ENCODE data around the gene BDH1.
"Not testable (repeated sequence)": the region's sequence is repeated elsewhere in the genome, so short reads cannot be mapped to it uniquely, and the experiment has no call there.

BDH1 gene

DNA sequence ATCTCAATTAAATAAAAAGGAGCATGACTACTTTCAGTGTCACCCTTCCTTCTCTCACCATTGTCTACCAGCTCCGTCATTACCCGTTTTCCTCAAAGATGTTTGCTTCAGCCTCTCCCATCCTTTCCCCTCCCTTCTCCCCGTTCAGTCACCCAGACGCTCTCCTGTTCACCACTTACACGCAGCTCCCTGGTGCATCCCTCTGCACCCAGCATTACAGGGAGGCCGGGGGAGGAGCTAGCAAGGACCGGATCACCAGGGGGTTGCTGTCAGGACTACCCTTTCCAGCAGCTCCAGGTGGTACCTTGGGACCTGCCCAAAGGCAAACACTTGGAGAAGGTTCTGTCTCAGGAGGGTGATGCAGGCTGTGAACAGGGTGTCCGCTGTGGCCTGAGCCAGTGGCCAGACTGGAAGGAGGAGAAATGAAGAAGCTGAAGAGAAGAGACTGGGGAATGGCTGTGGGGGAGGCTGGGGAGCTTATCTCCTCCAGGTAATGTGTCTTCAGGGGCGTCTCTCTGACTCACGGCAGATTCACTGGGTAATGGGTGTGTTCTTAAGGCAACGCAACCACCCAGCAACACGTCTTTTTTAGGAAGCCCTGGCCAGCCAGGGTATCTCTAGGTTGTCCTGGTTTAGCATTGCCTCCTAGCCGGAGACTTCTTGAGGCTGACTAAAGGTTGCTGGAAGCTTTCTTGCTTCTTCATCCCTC lies 21.8 kb upstream of the BDH1 start:
- H3K4me3 ChIP-seq (ENCODE audit: low read length) = no peak overlapping the region
- H2AFZ ChIP-seq (ENCODE audit: low read depth, low read length) = no peak overlapping the region
- H3K9me3 ChIP-seq (ENCODE audit: insufficient read depth, low read length) = no peaks in the 10 kb centered on the region
- H3K9ac ChIP-seq (ENCODE audit: low read length) = no peak overlapping the region
- no peaks in the 10 kb centered on the region for H3K79me2 ChIP-seq (ENCODE audit: low read length)
- H3K27me3 ChIP-seq (ENCODE audit: low read depth, low read length) = no peaks in the 10 kb centered on the region; the same call in 1 of the 2 replicates
- H3K27ac ChIP-seq (ENCODE audit: low read length) = no peak overlapping the region
- H3K4me2 ChIP-seq (ENCODE audit: low read length) = no peak overlapping the region
- no peak for TF ChIP-seq EZH2phosphoT487 (IDR thresholded peaks at IDR 0.05; ENCODE audit: low read depth)
- TF ChIP-seq, protein P1, sequence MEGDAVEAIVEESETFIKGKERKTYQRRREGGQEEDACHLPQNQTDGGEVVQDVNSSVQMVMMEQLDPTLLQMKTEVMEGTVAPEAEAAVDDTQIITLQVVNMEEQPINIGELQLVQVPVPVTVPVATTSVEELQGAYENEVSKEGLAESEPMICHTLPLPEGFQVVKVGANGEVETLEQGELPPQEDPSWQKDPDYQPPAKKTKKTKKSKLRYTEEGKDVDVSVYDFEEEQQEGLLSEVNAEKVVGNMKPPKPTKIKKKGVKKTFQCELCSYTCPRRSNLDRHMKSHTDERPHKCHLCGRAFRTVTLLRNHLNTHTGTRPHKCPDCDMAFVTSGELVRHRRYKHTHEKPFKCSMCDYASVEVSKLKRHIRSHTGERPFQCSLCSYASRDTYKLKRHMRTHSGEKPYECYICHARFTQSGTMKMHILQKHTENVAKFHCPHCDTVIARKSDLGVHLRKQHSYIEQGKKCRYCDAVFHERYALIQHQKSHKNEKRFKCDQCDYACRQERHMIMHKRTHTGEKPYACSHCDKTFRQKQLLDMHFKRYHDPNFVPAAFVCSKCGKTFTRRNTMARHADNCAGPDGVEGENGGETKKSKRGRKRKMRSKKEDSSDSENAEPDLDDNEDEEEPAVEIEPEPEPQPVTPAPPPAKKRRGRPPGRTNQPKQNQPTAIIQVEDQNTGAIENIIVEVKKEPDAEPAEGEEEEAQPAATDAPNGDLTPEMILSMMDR (IDR thresholded peaks at IDR 0.05; ENCODE audit: low read depth, low read length) = no peak
- H3K36me3 ChIP-seq (replicated peaks; ENCODE audit: low read depth, low read length) = no peaks in the 10 kb centered on the region
- H3K4me1 ChIP-seq (ENCODE audit: low read length) = no peaks in the 10 kb centered on the region
- H4K20me1 ChIP-seq (ENCODE audit: insufficient read depth, low read length) = no peaks in the 10 kb centered on the region

DNA sequence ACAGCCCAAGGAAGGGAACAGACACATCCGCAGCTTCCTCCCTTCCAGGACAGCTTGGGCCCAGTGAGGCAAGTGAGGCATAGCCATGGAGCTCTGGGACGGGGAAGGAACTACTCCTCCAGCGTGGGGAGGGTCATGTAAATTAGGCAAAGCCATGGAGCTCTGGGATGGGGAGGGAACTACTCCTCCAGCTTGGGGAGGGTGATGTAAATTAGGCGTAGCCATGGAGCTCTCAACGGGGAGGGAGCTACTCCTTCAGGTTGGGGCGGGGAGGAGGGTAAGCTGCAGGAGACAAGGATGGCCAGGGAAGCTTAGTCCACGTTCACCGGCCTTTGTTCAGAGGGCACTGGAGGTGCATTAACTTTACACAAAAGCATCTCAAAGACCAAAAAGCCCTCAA lies 21.1 kb upstream of the BDH1 start:
- Histone ChIP-seq H3K9ac (ENCODE audit: low read length) (no peak overlapping the region), H3K79me2 (ENCODE audit: low read length) (no peaks in the 10 kb centered on the region), H3K4me1 (ENCODE audit: low read length) (no peaks in the 10 kb centered on the region), H3K4me2 (ENCODE audit: low read length) (no peak overlapping the region), H4K20me1 (ENCODE audit: insufficient read depth, low read length) (no peaks in the 10 kb centered on the region), H3K9me3 (ENCODE audit: insufficient read depth, low read length) (no peaks in the 10 kb centered on the region), H3K36me3 (replicated peaks; ENCODE audit: low read depth, low read length) (no peaks in the 10 kb centered on the region), H2AFZ (ENCODE audit: low read depth, low read length) (no peak overlapping the region), H3K27ac (ENCODE audit: low read length) (no peak overlapping the region), H3K27me3 (ENCODE audit: low read depth, low read length) (no peaks in the 10 kb centered on the region; the same call in 1 of the 2 replicates), H3K4me3 (ENCODE audit: low read length) (no peak overlapping the region)
- TF ChIP-seq EZH2phosphoT487 (IDR thresholded peaks at IDR 0.05; ENCODE audit: low read depth) = no peak
- TF ChIP-seq, protein P1 (IDR thresholded peaks at IDR 0.05; ENCODE audit: low read depth, low read length) = no peak

DNA sequence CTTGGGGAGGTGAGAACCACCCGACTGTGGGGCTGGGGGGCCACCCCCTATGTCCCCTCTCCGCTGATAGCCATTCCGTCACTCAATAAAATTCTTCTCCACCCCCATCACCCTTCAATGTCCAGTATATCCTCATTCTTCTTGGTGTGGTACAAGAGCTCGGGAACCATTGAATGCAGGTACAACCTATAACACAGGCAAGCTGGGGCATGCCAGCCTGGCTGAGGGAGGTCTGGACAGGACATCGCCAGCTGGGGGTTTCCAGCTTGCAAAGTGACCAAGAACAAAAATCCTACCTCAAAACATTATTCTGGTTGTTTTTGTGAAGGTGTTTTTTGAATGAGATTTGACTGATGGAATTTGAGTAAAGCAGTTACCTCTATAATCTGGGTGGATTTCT lies 19.6 kb upstream of the BDH1 start:
- Histone ChIP-seq H3K4me2 (ENCODE audit: low read length) (no peak overlapping the region), H3K36me3 (replicated peaks; ENCODE audit: low read depth, low read length) (no peaks in the 10 kb centered on the region), H4K20me1 (ENCODE audit: insufficient read depth, low read length) (no peaks in the 10 kb centered on the region), H3K27me3 (ENCODE audit: low read depth, low read length) (no peaks in the 10 kb centered on the region; the same call in 1 of the 2 replicates), H3K27ac (ENCODE audit: low read length) (no peak overlapping the region), H3K4me1 (ENCODE audit: low read length) (no peaks in the 10 kb centered on the region), H3K4me3 (ENCODE audit: low read length) (no peak overlapping the region), H3K9ac (ENCODE audit: low read length) (no peak overlapping the region), H2AFZ (ENCODE audit: low read depth, low read length) (no peak overlapping the region), H3K9me3 (ENCODE audit: insufficient read depth, low read length) (0 out of 2 replicates have a peak, but pooled peaks cover 2% of the 10 kb centered on the region), H3K79me2 (ENCODE audit: low read length) (no peaks in the 10 kb centered on the region)
- TF ChIP-seq, protein P1 (IDR thresholded peaks at IDR 0.05; ENCODE audit: low read depth, low read length) = no peak
- no peak for TF ChIP-seq EZH2phosphoT487 (IDR thresholded peaks at IDR 0.05; ENCODE audit: low read depth)

DNA sequence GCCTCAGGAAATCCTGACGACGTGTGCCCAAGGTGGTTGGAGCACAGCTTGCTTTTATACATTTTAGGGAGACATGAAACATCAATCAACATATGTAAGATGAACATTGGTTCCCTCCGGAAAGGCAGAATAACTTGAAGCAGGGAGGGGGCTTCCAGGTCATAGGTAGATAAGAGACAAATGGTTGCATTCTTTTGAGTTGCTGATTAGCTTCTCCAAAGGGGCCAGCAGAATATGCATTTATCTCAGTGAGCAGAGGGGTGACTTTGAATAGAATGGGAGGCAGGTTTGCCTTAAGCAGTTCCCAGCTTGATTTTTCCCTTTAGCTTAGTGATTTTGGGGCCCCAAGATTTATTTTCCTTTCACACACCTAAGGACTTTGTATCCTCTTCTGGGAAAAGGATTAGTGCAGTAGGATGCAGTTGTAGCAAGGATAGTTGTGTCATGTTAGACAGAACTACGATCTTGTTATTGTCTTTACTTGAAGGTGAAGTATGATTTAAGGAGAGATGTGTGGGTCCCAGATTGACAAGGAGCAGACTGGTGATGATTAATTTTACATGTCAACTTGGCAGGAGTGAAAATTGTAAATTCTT lies 18.7 kb upstream of the BDH1 start:
- not testable (repeated sequence) for H3K4me2 ChIP-seq (ENCODE audit: low read length); H3K9ac ChIP-seq (ENCODE audit: low read length); H3K27ac ChIP-seq (ENCODE audit: low read length)

More for the DNA sequence above, 18.7 kb upstream of the BDH1 start:
- H3K27me3 ChIP-seq (ENCODE audit: low read depth, low read length); H3K4me3 ChIP-seq (ENCODE audit: low read length); H3K9me3 ChIP-seq (ENCODE audit: insufficient read depth, low read length); H3K79me2 ChIP-seq (ENCODE audit: low read length); H3K36me3 ChIP-seq (replicated peaks; ENCODE audit: low read depth, low read length); H2AFZ ChIP-seq (ENCODE audit: low read depth, low read length); H3K4me1 ChIP-seq (ENCODE audit: low read length); H4K20me1 ChIP-seq (ENCODE audit: insufficient read depth, low read length): not testable (repeated sequence)

Measured in OCI-LY3 (cell line).